Endothelial cell of umbilical vein (primary cell): ENCODE results near the gene CHD6.

Experiments used
- CTCF ChIP-seq, 2 donors: IDR thresholded peaks; 1 replicate in 1 of 2; 2 replicates in 1 of 2; pipeline ENCODE4 v1.5.1; 2011; ENCODE audit warnings: low read length in 2 of 2, mild to moderate bottlenecking in 2 of 2, moderate library complexity in 2 of 2, control low read depth in 1 of 2, inconsistent platforms in 1 of 2, low read depth in 1 of 2; ENCODE audit not compliant: insufficient read depth in 1 of 2; ENCODE audit errors: extremely low read depth in 1 of 2
- JUN ChIP-seq: IDR thresholded peaks from 2 replicates; pipeline ENCODE4 v1.6.1; 2011; ENCODE audit warnings: borderline replicate concordance, low read depth; ENCODE audit not compliant: insufficient read length, insufficient read depth
- POLR2A ChIP-seq: IDR thresholded peaks from 2 replicates; pipeline ENCODE4 v1.6.1; 2012; ENCODE audit warnings: low read depth, mild to moderate bottlenecking, control low read depth, low read length
- POLR2AphosphoS5 ChIP-seq: IDR thresholded peaks from 2 replicates; pipeline ENCODE4 v1.6.1; 2012; ENCODE audit warnings: low read depth, mild to moderate bottlenecking, control low read depth, low read length, moderate library complexity; ENCODE audit not compliant: insufficient read depth

GRCh38 chr20:41530923-41531322, 87.3 kb downstream of the CHD6 start:
- TF ChIP-seq CTCF (IDR thresholded peaks at IDR 0.05; ENCODE audit: extremely low read depth in 1 of 2, insufficient read depth in 1 of 2, low read depth in 1 of 2, low read length in 2 of 2) = no peak
- no peak for TF ChIP-seq POLR2AphosphoS5
- TF ChIP-seq POLR2A = no peak
- TF ChIP-seq JUN = no peak
